ENCODE results near the gene POLR1A.

Gene POLR1A
- total RNA-seq = 14.4 to 120 (median 51.8) reads per million in 18 experiments

- DNase-seq = peak; percentile 89 to 94
These were observed at the start of gene POLR1A for GRCh38 chr2:86105252-86105968. Gene POLR1A, minus strand, starts transcription at chr2:86105886. Its CDS starts 110 bp downstream, at chr2:86105776.

- DNase-seq = no peak
These were observed 44.8 kb upstream of the POLR1A start for GRCh38 chr2:86150502-86150901.

- no peak for DNase-seq
These were observed 42.1 kb upstream of the POLR1A start for GRCh38 chr2:86147793-86148192.

- DNase-seq = no peak
These were observed 38.4 kb upstream of the POLR1A start for GRCh38 chr2:86143926-86144685.

GRCh38 chr2:86143307-86143706 is 37.6 kb upstream of the POLR1A start:
- DNase-seq = peak; percentile 50 to 57

- peak in 1 of 2 donors; percentile 67 for DNase-seq
These were observed 37.0 kb upstream of the POLR1A start for GRCh38 chr2:86142436-86143257.

GRCh38 chr2:86140969-86141392 is 35.3 kb upstream of the POLR1A start:
- peak; percentile 47 to 60 for DNase-seq

- no peak for DNase-seq
These were observed 34.3 kb upstream of the POLR1A start for GRCh38 chr2:86139981-86140380.

- no peak for DNase-seq
These were observed 33.3 kb upstream of the POLR1A start for GRCh38 chr2:86138736-86139625.

- no peak for DNase-seq
These were observed 30.5 kb upstream of the POLR1A start for GRCh38 chr2:86136141-86136540.

- no peak for DNase-seq
These were observed 30.0 kb upstream of the POLR1A start for GRCh38 chr2:86135653-86136052.

- no peak for DNase-seq
These were observed 29.0 kb upstream of the POLR1A start for GRCh38 chr2:86134709-86135108.

- DNase-seq = no peak
These were observed 19.0 kb upstream of the POLR1A start for GRCh38 chr2:86124683-86125082.

- peak in 1 of 2 donors; percentile 71 for DNase-seq
These were observed 17.7 kb upstream of the POLR1A start for GRCh38 chr2:86123328-86123925.

GRCh38 chr2:86118130-86118529 is 12.4 kb upstream of the POLR1A start:
- peak in 1 of 2 donors; percentile 26 for DNase-seq

- DNase-seq = no peak
These were observed 1.3 kb upstream of the POLR1A start for GRCh38 chr2:86107031-86107430.

- peak; percentile 96 to 98 for DNase-seq
These were observed 571 bp upstream of the POLR1A start, which contains the start of gene PTCD3 for GRCh38 chr2:86105969-86106945. Gene PTCD3, plus strand, starts transcription at chr2:86106235. Its CDS starts 13 bp downstream, at chr2:86106248.

GRCh38 chr2:86102157-86102556 is 3.5 kb downstream of the POLR1A start:
- DNase-seq = no peak

- no peak for DNase-seq
These were observed 7.8 kb downstream of the POLR1A start for GRCh38 chr2:86097913-86098312.
